Stimulated activated CD4-positive, alpha-beta T cell treated with anti-CD3 and anti-CD28 coated beads, Interleukin-4, amount 100 ng/mL, for 4 hours (primary cell): ENCODE measurements around the gene FBXO8.

Source experiments
- DNase-seq, 2 experiments: peaks; one replicate each; pipeline ENCODE4 v3.0.0-alpha.2; 2020

The FBXO8 gene

DNA sequence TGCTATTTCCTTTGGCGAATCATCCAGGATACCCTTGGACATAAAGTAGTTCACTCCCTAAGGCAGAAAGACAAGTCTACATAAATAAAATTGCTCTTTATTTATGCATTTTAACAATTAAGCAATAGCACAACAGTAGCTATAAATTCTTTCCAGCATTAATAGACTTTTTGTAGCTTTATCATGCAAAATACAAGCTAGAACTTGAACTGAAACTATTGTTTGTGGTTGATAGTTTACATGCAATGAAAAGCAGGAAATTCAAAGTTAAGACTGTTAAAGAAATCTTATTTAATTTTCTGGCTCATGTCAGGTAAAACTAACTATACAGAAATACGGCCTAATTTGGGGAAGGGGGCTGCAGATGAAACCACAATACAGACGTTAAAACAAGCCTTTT, 42.3 kb downstream of the FBXO8 start:
- DNase-seq: no peak

DNA sequence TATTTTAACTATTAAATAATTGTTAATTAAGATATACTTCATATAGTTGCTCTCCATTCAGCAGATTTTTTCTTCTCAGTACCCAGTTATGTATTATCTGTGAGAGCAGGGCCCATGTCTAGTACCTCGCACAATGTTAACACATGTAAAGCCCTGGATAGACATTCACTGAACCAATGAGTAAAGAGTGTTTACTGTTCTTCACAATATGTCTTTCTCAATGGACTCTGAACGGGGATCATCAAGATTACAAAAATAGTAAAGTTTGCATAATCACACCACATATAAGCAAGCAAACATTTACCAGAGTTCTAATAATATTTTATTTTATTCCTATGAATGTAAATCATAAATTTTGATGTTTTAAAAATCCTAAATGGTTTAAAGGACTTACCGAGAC, 47.1 kb downstream of the FBXO8 start:
- DNase-seq: no peak

DNA sequence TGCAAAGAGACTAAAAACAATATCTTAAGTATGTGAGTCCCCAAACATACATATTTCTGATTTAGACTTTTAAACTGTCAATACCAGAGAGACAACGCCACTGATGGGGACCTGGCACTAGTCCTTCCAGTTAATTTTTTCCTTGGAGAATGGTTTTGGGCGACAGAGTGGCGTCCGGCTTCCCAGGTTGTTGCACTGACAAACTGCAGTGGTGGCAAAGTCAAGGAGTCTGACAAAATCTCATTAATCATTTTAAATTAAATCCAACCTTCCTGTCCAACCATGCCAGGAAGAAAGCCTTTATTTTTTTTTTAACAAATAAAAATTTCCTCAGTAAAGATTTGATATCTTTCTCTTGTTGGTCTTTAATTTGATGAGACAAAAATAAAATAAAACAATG, 52.8 kb downstream of the FBXO8 start:
- DNase-seq: no peak

DNA sequence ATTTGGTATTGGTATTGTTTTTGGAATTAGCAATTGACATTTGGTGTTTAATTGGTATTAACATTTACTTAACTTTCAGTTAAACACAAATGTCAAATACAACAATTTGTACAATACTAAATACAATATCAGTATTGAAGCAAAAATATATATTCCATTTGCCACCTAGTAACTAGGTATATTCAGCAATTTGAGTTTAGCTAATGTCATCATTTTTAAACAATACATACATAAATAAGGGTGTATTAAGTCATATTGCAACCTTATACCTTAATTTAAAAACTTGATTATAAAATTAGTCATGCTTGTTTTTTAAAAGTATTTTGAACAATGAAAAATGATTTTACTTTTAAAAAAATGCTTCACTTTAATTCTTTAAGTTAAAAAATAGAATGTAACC, 53.3 kb downstream of the FBXO8 start:
- DNase-seq: no peak

DNA sequence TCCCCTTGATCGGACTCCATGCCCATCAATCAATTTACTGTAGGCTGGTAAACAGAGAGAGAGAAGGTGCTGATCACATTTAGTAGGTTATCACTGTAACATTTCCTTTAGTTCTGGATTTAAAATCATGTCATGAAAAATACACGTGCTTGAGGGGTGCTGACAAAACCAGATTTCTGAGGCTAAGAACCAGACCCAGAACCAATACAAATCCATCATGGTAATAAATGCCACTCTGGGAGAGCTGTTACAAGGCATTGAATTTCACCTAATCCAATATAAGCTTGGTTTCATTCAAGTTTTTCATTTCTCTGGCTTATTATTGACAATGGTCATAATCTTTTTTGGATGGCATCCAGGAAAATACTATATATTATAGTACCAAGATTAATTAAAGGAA, 54.5 kb downstream of the FBXO8 start:
- no peak for DNase-seq

DNA sequence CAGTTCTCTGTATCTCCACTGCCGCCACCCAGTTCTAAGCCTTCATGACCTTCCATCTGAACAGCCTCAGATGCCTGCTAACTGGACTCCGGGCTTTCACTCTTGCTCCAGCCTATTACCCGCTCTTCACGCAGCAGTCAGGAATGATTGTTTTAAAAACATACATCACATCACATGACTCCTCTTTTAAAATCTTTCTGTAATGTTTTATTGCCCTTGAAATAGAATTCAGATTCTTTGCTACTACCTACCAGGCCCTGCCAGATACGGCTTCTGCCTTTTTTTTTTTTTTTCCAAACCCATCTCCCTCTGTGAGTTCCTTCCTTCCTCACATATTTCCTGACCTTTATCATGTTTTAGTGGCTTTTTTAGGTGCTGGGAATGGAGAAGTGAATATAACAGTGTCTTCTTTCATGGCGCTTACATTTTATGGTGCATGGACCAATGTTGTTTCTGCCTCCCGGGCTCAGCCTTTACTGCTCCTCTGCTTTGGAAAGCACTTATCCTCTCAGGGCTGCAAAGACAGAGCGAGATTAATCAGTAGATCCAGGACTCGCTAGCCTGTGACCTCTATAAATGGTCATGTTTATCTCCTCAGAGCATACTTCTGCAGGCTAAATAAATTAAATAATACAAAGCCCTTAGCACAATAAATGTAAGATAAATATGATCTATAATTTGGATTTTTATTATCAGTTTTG, 58.0 kb downstream of the FBXO8 start:
- DNase-seq: no peak

DNA sequence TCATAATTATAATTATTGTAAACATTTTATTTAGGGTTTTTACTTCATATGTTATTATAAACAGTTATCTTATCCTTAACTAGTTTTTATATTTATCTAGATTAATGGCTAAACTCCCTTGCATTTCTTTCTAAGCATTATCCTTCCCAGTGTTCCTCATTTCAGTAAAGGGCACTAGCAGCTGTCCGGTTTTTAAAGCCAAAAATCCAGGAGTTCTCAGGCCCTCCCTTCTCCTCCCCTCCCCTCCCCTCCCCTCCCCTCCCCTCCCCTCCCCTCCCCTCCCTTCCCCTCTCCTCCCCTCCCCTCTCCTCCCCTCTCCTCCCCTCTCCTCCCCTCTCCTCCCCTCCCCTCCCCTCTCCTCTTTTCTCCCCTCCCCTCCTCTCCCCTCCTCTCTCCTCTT, 58.9 kb downstream of the FBXO8 start:
- no peak for DNase-seq

DNA sequence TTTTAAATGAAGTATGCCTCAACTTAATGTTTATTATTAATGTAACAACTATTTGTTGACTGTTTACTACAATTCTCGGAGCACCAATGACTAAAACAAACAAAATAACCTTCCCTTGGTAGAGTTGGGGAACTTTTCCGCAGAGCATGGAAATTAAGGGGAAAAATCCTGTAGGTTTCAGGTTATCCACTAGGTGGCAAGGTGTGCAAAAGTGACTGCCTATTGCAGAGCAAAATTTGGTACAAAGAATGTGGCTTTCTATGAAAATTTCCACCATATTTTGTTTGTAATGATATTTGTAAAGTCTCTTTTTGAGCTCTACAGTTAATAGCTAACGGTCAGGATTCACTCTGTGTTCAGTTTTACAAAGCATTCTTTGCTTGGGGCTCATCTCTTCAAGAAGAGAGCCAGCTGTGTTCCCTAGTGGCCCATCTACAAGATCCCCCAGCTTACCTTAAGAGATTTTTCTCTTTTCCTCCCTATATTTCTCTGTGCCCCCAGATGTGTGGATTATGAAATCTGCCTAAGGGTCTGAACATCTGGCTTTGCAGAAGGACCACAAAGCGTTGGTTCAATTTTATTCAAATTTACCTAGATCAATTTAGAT, 61.1 kb downstream of the FBXO8 start:
- DNase-seq: no peak

DNA sequence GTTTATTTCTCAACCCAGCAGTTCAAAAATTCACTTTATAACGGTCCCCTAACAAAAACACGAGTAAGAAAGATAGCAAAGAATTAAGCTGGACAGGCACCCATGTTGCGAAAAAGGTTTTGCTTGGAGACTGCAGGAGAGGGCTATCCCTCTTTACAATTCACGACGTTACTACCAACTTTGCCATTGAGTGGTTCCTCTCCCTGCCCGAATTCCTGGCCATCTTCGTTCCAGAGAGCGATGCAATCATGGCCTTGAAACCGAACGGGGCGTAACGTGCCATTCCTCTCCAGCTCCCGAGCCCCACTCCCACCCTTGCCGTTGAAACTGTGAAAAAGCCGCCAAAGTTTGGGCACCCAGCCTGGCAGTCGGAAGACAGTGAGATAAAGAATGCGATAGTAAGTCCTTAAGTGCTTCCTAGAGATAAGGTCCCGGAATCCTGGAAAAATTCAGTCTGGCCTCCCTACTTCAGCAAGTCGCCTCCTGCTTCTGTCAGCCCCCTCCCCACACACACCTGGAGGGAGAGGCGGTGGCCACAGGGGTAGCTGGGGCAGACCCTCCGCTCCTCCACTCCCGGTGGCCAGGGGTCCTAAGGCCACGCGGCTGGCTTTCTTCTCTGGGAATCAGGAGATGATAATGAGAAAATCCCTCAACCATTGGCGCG, 65.2 kb downstream of the FBXO8 start:
- DNase-seq: no peak

DNA sequence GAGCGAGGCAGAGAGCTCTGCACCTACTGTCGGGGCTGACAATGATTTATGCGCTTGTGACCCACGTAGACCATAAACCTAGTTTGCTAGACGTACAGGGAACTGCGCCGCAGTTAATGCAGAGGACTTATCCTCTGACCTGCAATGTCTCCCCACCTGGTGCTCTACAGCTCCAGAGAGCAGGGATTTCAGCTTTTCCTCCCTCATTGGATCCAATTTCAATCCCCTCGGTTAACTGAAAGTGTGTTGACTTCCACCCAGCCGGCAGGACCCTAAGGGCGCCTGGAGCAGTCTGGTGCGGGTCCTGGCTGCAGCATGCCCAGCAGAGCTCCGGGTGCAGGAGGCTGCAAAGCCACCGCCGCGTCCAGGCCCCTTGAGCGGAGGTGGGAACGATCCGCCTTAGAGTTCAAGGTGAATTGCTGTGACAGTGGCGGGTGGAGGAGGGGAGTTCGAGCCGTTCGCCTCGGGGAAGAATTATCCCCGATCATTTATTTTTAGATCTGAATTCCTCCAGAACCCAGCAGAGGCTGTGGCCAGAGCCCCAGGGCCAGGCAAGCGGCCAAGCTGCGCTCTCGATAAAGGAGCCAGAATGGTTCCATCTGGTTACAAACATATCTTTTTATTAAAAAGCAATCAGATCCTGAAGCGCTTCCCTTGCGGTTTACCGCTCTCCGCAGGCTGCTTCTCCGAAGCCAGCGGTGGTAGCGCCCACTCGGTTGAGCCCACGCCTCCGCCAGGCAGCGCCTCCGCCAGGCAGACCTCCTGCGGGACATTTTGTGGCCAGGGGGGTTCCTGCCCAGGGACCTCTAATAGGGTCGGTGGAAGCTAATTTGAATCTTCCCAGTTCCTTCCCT, 66.0 kb downstream of the FBXO8 start:
- no peak for DNase-seq

DNA sequence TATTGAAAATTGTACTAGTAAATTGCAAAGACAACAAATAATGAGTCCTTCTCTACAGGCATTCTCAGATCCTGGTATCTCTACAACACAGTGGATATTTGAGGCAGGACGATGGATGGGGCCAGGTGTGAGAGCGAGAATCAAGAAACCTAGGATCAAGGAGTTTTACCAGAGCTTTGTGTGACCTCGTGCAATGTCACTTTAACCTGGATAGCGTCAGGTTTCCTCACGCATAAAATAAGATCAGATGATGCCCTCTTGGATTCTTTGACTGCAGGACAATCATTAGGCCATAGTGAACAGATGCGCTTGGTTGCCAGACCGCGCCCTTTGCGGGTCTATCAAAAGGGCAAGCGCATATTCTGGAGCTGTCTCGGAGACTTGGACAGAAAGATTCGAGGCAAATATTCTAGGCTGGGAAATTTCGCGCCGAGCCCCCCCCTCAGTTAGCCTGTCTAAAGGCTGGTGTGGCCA, 66.6 kb downstream of the FBXO8 start:
- no peak for DNase-seq

DNA sequence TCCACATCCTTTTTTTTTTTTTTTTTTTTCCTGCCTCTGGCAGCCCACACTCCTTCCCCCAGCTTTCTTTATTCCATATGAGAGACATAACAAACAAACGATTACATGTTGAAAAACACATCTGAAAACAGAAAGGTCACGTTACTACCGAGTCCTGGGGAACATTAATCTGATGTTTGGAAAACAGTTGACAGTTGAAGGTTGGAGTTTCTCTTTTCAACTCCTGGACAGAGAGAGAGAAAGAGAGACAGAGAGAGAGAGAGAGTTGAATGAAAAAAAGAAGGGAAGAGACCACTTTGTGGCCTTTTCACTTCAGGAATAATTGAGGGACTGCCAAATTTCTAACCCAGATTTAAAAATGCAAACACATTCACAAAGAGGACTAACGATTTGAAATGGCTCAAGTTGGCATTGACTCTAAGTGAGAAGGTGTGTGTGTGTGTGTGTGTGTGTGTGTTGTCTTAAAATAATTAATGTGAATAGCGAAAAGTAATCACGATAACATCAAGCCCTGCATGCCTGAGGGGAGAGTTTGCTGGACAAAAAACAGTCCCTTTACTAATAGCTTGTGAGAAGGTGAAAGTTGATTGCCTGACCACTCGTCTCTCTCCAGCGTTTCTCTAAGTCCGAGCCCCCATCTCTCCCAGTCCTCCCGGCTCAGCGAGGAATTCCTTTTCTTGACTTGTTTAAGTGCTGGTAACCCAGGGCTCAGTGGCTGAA, 67.3 kb downstream of the FBXO8 start:
- DNase-seq: no peak

DNA sequence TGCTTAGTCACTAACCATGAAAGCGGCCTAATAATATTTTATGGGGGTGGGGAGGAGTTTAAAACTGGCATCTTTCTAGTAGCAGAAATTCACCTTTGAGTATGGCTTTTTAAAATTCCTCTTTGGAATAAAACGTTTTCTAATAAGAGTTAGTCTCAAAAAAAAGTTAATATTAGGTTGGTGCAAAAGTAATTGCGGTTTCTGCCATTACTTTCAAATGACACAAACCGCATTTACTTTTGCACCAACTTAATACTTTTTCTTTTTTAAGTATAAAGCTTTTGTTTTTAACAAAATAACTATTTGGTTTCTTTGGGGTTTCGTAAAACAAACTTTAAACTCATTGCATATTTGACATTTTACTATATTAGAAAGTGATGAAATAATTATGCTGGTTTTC, 68.4 kb downstream of the FBXO8 start:
- no peak for DNase-seq

DNA sequence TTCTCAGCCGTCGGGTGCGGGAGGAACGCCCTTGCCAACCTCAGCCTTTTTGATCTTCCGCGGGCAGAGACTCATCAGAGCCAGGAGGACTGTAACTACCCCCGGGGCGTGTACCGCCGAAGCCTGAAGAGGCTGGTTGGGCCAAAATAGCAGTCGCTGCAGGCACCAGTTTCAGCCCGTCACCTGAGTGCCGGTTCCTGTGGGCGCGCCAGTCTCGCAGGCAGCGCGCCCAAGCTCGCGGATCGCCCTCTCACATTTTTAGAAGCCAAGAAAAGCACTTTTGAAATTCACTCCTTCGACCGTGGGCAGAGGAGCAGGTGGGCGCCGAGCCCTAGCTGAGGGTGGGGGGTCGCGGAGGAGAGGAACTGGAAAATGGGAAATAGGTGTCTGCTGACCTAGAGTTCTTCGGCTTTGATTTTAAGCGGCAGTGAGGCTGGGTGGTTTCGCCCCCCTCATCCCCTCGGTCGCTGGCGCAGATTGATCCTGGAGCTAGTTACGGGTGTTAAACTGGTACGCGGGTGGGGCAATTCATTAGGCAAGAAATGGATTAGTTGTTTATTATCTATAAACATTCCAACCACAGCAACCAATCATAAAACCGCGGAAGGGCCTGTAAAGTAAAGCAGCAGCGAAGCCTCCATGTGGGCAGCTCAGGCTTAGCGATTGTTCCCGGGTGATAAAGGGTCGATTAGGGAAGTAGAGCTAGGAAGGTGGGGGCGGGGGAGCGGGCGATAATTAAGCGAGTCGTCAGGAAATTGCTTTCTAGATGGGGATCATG, 69.2 kb downstream of the FBXO8 start:
- no peak for DNase-seq

DNA sequence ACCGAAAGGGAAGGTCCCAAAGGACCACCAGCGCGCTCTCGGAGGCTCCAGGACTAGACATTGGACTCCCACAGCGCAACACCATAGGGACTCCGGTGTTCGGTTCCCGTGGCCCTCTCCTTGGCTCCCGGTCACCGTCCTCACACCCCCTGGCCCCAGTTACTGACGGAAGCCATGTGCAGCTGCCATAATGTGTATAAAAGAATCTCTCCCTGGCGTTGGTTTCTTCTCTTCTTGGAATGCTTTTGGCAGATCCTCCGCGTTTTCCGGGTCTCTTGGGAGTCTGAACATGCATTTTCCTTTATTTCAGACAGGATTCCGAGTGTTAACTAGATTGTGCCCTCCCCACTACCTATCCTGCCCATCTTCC, 69.8 kb downstream of the FBXO8 start:
- DNase-seq: no peak

DNA sequence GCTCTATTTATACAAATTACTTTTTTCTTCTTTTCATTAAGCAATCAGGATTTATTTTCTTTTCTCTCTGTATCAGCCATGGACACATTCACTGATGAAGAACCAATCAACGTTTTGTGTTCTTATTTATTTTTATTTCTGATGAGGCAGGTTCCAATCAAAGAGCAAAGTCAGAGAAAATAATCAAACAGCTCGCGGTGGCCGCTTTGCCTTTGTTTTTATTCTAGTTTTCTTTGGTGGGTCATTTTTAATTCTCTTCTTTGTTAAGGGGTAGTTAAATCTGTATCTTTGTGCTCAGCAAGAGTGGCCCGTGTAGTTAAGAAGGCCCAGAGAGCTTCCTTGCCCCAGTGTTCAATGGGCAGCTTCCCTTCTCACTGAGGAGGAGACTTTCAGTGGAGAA, 71.4 kb downstream of the FBXO8 start:
- no peak for DNase-seq

DNA sequence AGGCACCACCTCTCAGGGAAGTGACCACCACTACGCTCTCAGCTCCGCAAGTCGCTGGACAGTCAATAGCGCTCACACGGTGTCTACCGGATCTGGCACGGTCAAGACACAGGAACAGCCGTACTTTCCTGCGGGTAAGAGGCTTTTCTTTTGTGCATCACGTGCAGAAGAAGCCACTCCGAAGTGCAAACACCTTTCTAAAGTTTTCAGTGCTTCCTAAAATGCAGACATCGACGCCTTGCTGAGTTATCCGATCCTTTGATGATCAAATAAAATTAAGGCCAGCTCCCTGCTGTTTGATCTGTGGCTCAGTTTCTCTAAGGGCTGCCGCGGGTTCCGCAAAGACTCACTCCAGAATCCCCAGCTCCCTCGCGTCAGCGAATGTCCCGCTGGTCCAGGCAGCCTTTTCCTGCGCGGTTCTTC, 71.8 kb downstream of the FBXO8 start:
- no peak for DNase-seq

DNA sequence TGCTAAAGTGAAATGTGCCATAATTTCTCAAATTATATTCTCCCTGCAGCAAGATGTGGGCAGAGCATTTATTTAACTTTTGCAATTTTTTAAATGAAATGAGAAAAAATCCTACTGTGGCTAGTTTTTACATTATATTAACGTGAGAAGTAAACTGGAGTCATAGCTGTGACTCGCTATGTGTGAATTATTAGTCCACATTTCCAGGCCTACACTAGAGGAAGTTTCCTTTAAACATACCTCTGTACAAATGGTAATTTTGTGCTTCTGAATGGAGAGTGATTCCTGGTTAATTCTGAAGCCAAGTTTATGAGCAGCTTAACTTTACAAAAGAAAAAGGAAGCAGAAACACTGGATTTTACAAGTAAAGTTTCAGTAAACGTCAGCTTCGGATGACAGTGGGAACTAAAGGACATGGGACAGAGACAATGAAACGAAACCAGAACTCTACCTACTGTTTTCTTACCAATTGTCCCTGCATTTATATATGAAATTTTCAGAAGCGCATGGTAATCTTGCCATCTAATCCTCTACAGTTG, 72.4 kb downstream of the FBXO8 start:
- DNase-seq: no peak

DNA sequence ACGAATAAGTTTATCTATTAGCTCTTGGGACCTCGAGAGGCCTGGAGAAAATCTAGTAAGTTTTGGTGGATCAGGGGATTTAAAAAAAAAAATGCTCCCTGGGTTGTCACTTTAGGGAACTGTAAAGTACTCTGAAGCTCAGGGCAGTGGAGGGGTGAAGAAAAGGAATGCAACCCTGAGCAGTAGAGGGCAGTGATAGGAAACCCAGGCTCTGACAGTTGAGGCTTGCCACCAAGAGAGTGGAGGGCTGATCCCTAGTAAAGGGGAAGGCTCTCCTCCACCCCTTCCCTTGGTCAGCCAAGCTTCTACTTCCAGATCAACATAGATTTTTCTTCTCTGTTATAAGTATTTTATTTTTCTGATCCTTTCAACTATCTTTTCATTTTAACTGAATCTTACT, 73.1 kb downstream of the FBXO8 start:
- DNase-seq: no peak

DNA sequence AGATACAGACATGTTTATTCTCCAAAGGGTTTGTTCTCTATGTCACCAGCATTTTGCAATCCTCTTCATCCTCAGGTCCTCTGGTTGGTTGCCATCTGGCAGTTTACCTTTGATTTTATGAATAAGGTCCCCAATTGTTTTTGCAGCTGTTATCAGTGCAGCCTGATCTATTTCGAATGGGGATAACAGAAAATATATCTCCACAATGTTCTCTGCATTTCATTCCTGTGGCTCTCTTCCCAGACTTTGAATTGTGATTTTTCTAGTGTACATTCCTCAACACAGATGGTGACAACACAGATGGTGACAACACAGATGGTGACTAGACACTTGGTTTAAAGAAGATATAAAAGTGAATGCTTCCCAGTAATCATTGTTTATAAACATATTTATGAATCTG, 74.1 kb downstream of the FBXO8 start:
- DNase-seq: no peak

DNA sequence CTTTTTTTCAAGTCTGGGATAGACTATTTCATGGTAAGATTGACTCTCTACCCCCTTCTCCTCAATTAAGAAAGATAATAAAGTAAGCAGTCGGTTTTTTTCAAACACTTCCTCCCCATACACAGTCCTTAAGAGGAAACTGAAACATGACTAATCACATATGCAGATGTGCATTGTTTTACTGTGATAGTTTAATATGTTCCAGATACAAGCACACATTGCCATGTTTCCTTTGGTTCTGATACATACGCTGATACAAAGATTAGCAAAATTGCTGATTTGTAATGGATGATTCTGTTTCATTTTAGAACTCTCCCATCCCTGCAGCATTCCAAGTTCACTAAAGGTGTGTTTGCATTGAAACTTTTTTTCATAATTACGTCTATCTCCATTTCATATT, 76.1 kb downstream of the FBXO8 start:
- no peak for DNase-seq
